HFF-Myc (cell line): ENCODE results near the gene FCN3.

ENCODE experiments used
- DNase-seq: peaks from one replicate; pipeline ENCODE4 v3.0.0-alpha.2; 2011; ENCODE audit warnings: low read depth; ENCODE audit errors: extremely low read depth
- H3K4me3 ChIP-seq: replicated peaks from 2 replicates; pipeline ENCODE4 v1.5.1; 2011; ENCODE audit warnings: low read depth, mild to moderate bottlenecking, control low read depth, low read length
- CTCF ChIP-seq: IDR thresholded peaks from 2 replicates; pipeline ENCODE4 v1.5.1; 2012; ENCODE audit warnings: mild to moderate bottlenecking, low read depth, low read length, control low read depth; ENCODE audit errors: missing control alignments

Gene FCN3

GRCh38 chr1:27330786-27331185 is 43.8 kb downstream of the FCN3 start:
- TF ChIP-seq CTCF: no peak
- no peak overlapping the region for H3K4me3 ChIP-seq
- no peak for DNase-seq

GRCh38 chr1:27327964-27328363 is 46.7 kb downstream of the FCN3 start:
- no peak for DNase-seq
- no peak overlapping the region for H3K4me3 ChIP-seq
- no peak for TF ChIP-seq CTCF

GRCh38 chr1:27325286-27325685 is 49.3 kb downstream of the FCN3 start:
- H3K4me3 ChIP-seq: no peak overlapping the region
- no peak for TF ChIP-seq CTCF
- DNase-seq: no peak

GRCh38 chr1:27322569-27323240 is 51.9 kb downstream of the FCN3 start:
- H3K4me3 ChIP-seq: peak overlapping the region; percentile 99
- DNase-seq: no peak
- TF ChIP-seq CTCF: no peak

GRCh38 chr1:27321813-27322568 is 52.6 kb downstream of the FCN3 start, which contains the start of gene TMEM222:
TSS of gene TMEM222 (plus strand) at chr1:27322163. CDS start at chr1:27322198, 35 bp downstream.
- DNase-seq: peak; percentile 75
- no peak for TF ChIP-seq CTCF
- H3K4me3 ChIP-seq: peak within 1 kb of the TSS; percentile 99
